Trophoblast cell (in vitro differentiated cells and primary cell): ENCODE data around the gene TMC2.
A peak's percentile ranks its signal among the peaks of the same experiment; 100 is the strongest.

Experiments used
- DNase-seq, 2 donors: peaks; one replicate each; pipeline ENCODE4 v3.0.0-alpha.2; 2016
- H2AFZ ChIP-seq: 2 replicates; pipeline ENCODE4 v1.6.1; 2013; ENCODE audit warnings: low read length, moderate library complexity, mild to moderate bottlenecking; ENCODE audit not compliant: insufficient read depth, poor library complexity
- H2AK5ac ChIP-seq: 2 replicates; pipeline ENCODE4 v1.6.1; 2013; ENCODE audit warnings: mild to moderate bottlenecking, low read length
- H2BK120ac ChIP-seq: 2 replicates; pipeline ENCODE4 v1.6.1; 2013; ENCODE audit warnings: low read length, mild to moderate bottlenecking, moderate library complexity; ENCODE audit not compliant: insufficient read depth, poor library complexity
- H2BK12ac ChIP-seq: 2 replicates; pipeline ENCODE4 v1.6.1; 2013; ENCODE audit warnings: mild to moderate bottlenecking, low read length, moderate library complexity
- H2BK5ac ChIP-seq: 2 replicates; pipeline ENCODE4 v1.6.1; 2013; ENCODE audit warnings: low read length, low read depth, moderate library complexity, mild to moderate bottlenecking; ENCODE audit not compliant: poor library complexity
- H3K14ac ChIP-seq: 2 replicates; pipeline ENCODE4 v1.6.1; 2013; ENCODE audit warnings: mild to moderate bottlenecking, low read length
- H3K18ac ChIP-seq: 2 replicates; pipeline ENCODE4 v1.6.1; 2013; ENCODE audit warnings: mild to moderate bottlenecking, low read length
- H3K23ac ChIP-seq: 2 replicates; pipeline ENCODE4 v1.6.1; 2013; ENCODE audit warnings: low read length
- H3K27ac ChIP-seq: 2 replicates; pipeline ENCODE4 v1.5.1; 2013; ENCODE audit warnings: low read depth, mild to moderate bottlenecking, inconsistent platforms, low read length, moderate library complexity
- H3K27me3 ChIP-seq: 2 replicates; pipeline ENCODE4 v1.6.1; 2013; ENCODE audit warnings: inconsistent platforms, mild to moderate bottlenecking, low read length, moderate library complexity; ENCODE audit not compliant: insufficient read depth
- H3K36me3 ChIP-seq, 2 experiments: 1 replicate in 1 of 2; 2 replicates in 1 of 2; pipeline ENCODE4 v1.6.1; 2013; ENCODE audit warnings: low read length in 2 of 2, mild to moderate bottlenecking in 2 of 2, moderate library complexity in 1 of 2; ENCODE audit not compliant: insufficient read depth in 2 of 2, control insufficient read depth in 1 of 2
- H3K4ac ChIP-seq: 2 replicates; pipeline ENCODE4 v1.6.1; 2013; ENCODE audit warnings: low read depth, mild to moderate bottlenecking, low read length, moderate library complexity
- H3K4me1 ChIP-seq, 2 experiments: 1 replicate in 1 of 2; 2 replicates in 1 of 2; pipeline ENCODE4 v1.6.1; 2013; ENCODE audit warnings: low read length in 2 of 2, mild to moderate bottlenecking in 2 of 2, moderate library complexity in 1 of 2; ENCODE audit not compliant: insufficient read depth in 2 of 2, control insufficient read depth in 1 of 2
- H3K4me2 ChIP-seq: 2 replicates; pipeline ENCODE4 v1.6.1; 2013; ENCODE audit warnings: inconsistent platforms, mild to moderate bottlenecking, low read length, moderate library complexity
- H3K4me3 ChIP-seq: 2 replicates; pipeline ENCODE4 v1.5.1; 2013; ENCODE audit warnings: mild to moderate bottlenecking, low read depth, low read length, inconsistent platforms
- H3K79me1 ChIP-seq: one replicate; pipeline ENCODE4 v1.6.1; 2013; ENCODE audit warnings: low read length
- H3K79me2 ChIP-seq: 2 replicates; pipeline ENCODE4 v1.6.1; 2013; ENCODE audit warnings: low read length, mild to moderate bottlenecking; ENCODE audit not compliant: control insufficient read depth, insufficient read depth, poor library complexity
- H3K9ac ChIP-seq: 2 replicates; pipeline ENCODE4 v1.6.1; 2013; ENCODE audit warnings: mild to moderate bottlenecking, low read length
- H3K9me3 ChIP-seq: 2 replicates; pipeline ENCODE4 v1.6.1; 2013; ENCODE audit warnings: low read depth, mild to moderate bottlenecking, control low read depth, inconsistent platforms, low read length; ENCODE audit not compliant: insufficient read depth
- H4K12ac ChIP-seq: 2 replicates; pipeline ENCODE4 v1.6.1; 2013; ENCODE audit warnings: low read depth, mild to moderate bottlenecking, low read length, moderate library complexity
- H4K8ac ChIP-seq: 2 replicates; pipeline ENCODE4 v1.6.1; 2013; ENCODE audit warnings: low read depth, mild to moderate bottlenecking, low read length, moderate library complexity
- H4K91ac ChIP-seq: one replicate; pipeline ENCODE4 v1.6.1; 2013; ENCODE audit warnings: low read depth, mild to moderate bottlenecking, low read length, moderate library complexity
- WGBS: extraction: QIAGEN DNeasy Blood & Tissue Kit; methylation state at CpG from one replicate; pipeline ENCODE4 v1.1.7; 2013; ENCODE audit warnings: missing lambda C conversion rate; ENCODE audit not compliant: insufficient read length, insufficient coverage; ENCODE audit errors: extremely low coverage; 5-methylcytosine and 5-hydroxymethylcytosine counted together

The TMC2 gene

GRCh38 chr20:2658414-2659354 lies 122.3 kb downstream of the TMC2 start:
- Histone ChIP-seq H3K79me2 (peaks cover 4% of the 10 kb centered on the region), H3K9ac (no peak overlapping the region), H3K36me3 (peaks cover 58 to 77% of the 10 kb centered on the region in 2 experiments), H4K12ac (no peak overlapping the region), H2BK12ac (no peak overlapping the region), H2BK5ac (no peak overlapping the region), H3K18ac (no peak overlapping the region), H3K79me1 (no peaks in the 10 kb centered on the region), H3K27ac (no peak overlapping the region), H2AK5ac (no peak overlapping the region), H2AFZ (no peak overlapping the region), H3K4me2 (no peak overlapping the region), H3K9me3 (no peaks in the 10 kb centered on the region), H3K4me1 (peaks cover 4 to 10% of the 10 kb centered on the region in 2 experiments), H3K4me3 (no peak overlapping the region), H2BK120ac (no peak overlapping the region), H3K27me3 (no peaks in the 10 kb centered on the region), H4K91ac (no peak overlapping the region), H3K14ac (no peak overlapping the region), H3K4ac (no peak overlapping the region), H4K8ac (no peak overlapping the region), H3K23ac (no peak overlapping the region)
- DNase-seq: no peak
- no CpG with 5 or more reads among the region's 13 CpGs for WGBS

DNA sequence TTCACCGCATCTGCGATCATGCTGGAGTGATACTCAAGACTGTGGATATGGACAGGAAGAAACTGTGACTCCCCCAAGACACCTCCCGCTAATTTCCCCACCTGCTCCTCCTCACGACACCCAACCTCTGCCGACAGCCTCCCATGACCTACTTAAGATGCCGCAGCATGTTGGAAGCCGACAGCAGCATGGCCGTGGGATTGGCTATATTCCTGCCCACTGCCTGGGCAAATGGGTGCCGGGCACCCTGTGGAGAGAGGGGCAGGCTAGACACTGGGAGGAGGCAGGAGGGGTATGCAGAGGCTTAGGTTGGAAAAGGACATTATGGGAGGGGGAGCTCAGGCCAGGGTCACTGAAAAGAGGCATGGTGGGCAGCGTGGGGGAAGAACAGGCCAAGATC lies 123.2 kb downstream of the TMC2 start:
- no peak overlapping the region for H2AFZ ChIP-seq
- H3K14ac ChIP-seq: no peak overlapping the region
- H3K23ac ChIP-seq: no peak overlapping the region
- H2BK12ac ChIP-seq: no peak overlapping the region
- no peak overlapping the region for H3K27ac ChIP-seq
- H2BK5ac ChIP-seq: no peak overlapping the region
- H2AK5ac ChIP-seq: no peak overlapping the region
- H3K4me1 ChIP-seq: peaks cover 4% of the 10 kb centered on the region in 2 experiments
- H3K4me3 ChIP-seq: no peak overlapping the region
- WGBS: no CpG with 5 or more reads among the region's 10 CpGs
- H3K4ac ChIP-seq: no peak overlapping the region
- H3K27me3 ChIP-seq: no peaks in the 10 kb centered on the region
- H2BK120ac ChIP-seq: no peak overlapping the region
- H3K9ac ChIP-seq: no peak overlapping the region
- no peaks in the 10 kb centered on the region for H3K79me1 ChIP-seq
- H3K9me3 ChIP-seq: no peaks in the 10 kb centered on the region
- H4K91ac ChIP-seq: no peak overlapping the region
- no peak overlapping the region for H3K4me2 ChIP-seq
- no peak overlapping the region for H3K18ac ChIP-seq
- no peak for DNase-seq
- H4K8ac ChIP-seq: no peak overlapping the region
- H3K79me2 ChIP-seq: no peaks in the 10 kb centered on the region
- H4K12ac ChIP-seq: no peak overlapping the region
- H3K36me3 ChIP-seq: peaks cover 52 to 68% of the 10 kb centered on the region in 2 experiments

- Histone ChIP-seq H2AK5ac (peak overlapping the region; percentile 3), H2BK5ac (no peak overlapping the region), H4K12ac (peak overlapping the region; percentile 78), H3K9me3 (no peaks in the 10 kb centered on the region), H3K79me2 (no peaks in the 10 kb centered on the region), H3K9ac (peak overlapping the region; percentile 87), H2AFZ (peak overlapping the region; percentile 41), H3K14ac (no peak overlapping the region), H3K23ac (no peak overlapping the region), H3K4me3 (peak overlapping the region; percentile 94), H3K36me3 (peaks cover 20 to 31% of the 10 kb centered on the region in 2 experiments), H4K8ac (peak overlapping the region; percentile 69), H3K27me3 (no peaks in the 10 kb centered on the region), H2BK120ac (no peak overlapping the region), H3K18ac (peak overlapping the region; percentile 1), H2BK12ac (no peak overlapping the region), H4K91ac (peak overlapping the region; percentile 28), H3K27ac (no peak overlapping the region), H3K79me1 (no peaks in the 10 kb centered on the region), H3K4ac (peak overlapping the region; percentile 34), H3K4me1 (peaks cover 4% of the 10 kb centered on the region in 2 experiments), H3K4me2 (peak overlapping the region; percentile 98)
- no CpG with 5 or more reads among the region's 13 CpGs for WGBS
- DNase-seq: no peak
Observed at GRCh38 chr20:2663364-2663886, 127.1 kb downstream of the TMC2 start.

- peak within 1 kb of the TSS; percentile 98 for H3K4me2 ChIP-seq
- no peak within 1 kb of the TSS for H2BK5ac ChIP-seq
- H3K36me3 ChIP-seq: peaks cover 15 to 24% of the 10 kb centered on the region in 2 experiments
- H2AK5ac ChIP-seq: peak within 1 kb of the TSS; percentile 3
- H3K23ac ChIP-seq: no peak within 1 kb of the TSS
- peak within 1 kb of the TSS; percentile 94 for H3K4me3 ChIP-seq
- peak within 1 kb of the TSS; percentile 34 for H3K4ac ChIP-seq
- no peaks in the 10 kb centered on the region for H3K9me3 ChIP-seq
- peak within 1 kb of the TSS; percentile 21 for H3K14ac ChIP-seq
- no peak within 1 kb of the TSS for H2BK120ac ChIP-seq
- H3K79me1 ChIP-seq: no peaks in the 10 kb centered on the region
- H3K27ac ChIP-seq: peak within 1 kb of the TSS; percentile 0
- peak within 1 kb of the TSS; percentile 87 for H3K9ac ChIP-seq
- peak within 1 kb of the TSS; percentile 69 for H4K8ac ChIP-seq
- H4K12ac ChIP-seq: peak within 1 kb of the TSS; percentile 78
- H3K27me3 ChIP-seq: no peaks in the 10 kb centered on the region
- peak within 1 kb of the TSS; percentile 1 for H3K18ac ChIP-seq
- peak within 1 kb of the TSS; percentile 41 for H2AFZ ChIP-seq
- DNase-seq: peak; percentile 91 to 92
- H4K91ac ChIP-seq: peak within 1 kb of the TSS; percentile 60
- peaks cover 4% of the 10 kb centered on the region in 2 experiments for H3K4me1 ChIP-seq
- WGBS: no CpG with 5 or more reads among the region's 49 CpGs
- H3K79me2 ChIP-seq: no peaks in the 10 kb centered on the region
- H2BK12ac ChIP-seq: no peak within 1 kb of the TSS
Observed at GRCh38 chr20:2663887-2664719, 127.7 kb downstream of the TMC2 start, which contains the start of gene IDH3B. Gene IDH3B (minus strand): TSS chr20:2664216. CDS start chr20:2664188, 28 bp downstream.
